ENCODE results near the gene CES5A.
"Not testable (repeated sequence)": the region's sequence is repeated elsewhere in the genome, so short reads cannot be mapped to it uniquely, and the experiment has no call there.

Gene CES5A

DNA sequence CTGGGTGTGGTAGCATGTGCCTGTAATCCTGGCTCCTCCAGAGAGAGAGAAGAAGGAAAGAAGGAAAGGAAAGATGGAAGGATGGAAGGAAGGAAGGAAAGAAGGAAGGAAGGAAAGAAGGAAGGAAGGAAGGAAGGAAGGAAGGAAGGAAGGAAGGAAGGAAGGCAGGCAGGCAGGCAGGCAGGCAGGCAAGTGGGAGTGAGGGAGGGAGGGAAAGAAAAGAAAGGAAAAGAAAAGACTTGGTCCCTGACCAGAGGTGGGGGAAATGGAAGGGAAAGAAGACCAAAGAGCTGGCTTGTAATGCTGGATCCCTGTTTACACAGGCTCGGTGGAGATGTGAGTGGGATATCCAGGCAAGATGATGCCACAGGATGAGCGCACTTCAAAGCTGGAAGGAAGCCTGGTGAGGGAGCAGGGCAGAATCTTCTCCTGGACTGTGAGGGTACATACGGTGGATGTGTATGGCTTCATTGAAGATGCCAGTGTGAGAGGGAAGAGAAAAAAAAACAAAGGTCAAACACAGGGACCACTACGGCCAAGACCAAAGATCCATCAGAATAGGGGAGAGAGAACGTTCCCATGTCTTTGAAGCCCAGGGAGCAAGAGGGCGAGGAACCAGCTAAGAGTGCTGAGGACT, 44.4 kb downstream of the CES5A start:
- no peak for DNase-seq (ENCODE audit: low read depth in 2 of 2)

DNA sequence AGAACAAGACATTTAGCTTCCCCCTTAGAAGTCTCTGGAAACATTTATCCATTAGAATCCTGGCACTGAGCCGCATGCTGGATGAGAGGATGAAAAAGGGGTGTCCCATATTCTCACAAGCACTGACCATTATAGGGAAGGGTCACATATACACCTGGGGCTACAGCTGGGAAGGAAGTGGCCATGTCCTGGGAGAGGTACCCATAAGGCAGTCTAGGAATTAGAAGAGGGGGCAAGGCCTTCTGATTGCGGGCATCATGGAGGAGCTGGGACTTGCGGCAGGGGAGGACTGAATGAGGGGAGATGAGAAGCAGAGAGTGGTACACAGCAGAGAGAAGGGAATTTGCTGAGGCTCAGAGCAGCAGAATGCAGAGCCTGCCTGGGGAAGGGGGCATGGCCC, 45.9 kb downstream of the CES5A start:
- not testable (repeated sequence) for DNase-seq (ENCODE audit: low read depth in 2 of 2)

DNA sequence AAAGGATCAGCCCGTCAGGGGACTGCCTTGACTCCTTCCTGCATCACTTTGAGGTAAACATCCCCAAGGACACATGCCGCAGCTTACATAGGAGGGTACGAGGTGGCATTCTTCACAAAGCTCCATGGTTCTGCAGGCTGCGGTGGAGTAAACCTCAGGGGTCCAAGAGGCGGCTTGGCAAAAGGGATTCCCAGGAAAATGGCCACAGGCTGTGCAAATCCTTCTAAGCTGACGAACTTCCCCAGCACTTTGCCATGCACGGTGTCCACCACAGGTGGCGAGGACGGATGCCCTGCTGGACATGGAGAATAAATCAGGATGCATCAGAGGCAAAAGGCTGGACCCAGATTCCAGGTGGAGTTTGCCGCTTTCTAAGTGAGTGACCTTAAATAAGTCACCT, 46.5 kb downstream of the CES5A start:
- DNase-seq (ENCODE audit: low read depth in 2 of 2) = no peak

DNA sequence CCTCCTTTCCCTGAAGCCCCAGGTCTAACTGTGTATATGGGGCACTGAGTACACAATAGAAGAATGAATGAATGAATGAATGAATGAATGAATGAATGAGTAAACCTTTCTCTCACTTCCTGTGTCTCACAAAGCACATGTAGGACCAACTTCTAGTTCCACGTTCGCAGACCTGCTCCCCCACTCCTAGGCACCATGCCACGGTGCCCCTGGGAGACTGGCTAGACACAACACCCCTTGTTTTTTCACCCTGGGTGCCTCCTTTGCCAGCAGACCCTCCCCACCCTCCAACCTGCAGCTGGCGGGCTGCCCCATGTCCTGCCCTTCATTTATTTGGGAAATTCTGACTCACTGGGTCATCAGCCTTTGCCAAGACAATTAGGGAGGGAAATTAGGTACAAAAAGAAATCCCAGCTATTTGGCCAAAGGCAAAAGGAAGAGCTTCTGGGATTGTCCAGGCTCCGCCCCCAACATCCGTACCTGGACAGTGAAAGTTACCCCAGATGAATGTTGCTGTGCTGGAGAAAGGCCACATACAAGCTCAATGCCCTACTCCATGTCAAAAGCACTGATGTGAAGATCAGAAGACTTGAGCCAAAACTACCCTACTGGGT, 50.0 kb downstream of the CES5A start:
- no peak for DNase-seq (ENCODE audit: low read depth in 2 of 2)

DNA sequence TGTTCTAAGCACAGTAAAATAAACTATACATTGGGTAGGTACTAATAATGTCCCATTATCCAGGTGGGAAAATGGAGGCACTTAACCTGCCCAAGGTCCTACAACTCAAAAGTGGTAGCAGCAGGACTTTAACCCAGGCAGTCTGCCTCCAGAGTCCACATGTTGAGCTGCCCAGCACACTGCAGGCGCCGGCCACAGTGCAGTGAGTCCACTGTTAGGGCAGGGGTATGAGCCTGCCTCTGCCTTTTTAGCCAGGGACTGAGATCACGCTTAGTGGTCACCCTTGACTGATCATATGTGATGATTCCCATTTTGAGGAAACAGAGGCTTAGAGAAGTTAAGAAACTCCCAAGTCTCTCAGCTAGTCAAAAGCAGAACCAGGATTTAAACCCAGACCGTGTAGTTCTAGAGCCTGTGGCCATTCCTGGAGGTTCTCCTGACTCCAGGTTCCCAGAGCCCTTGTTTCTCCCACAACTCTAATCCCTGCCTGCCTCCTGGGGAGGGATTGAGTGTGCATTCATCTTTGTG, 50.6 kb downstream of the CES5A start:
- DNase-seq (ENCODE audit: low read depth in 2 of 2) = no peak

DNA sequence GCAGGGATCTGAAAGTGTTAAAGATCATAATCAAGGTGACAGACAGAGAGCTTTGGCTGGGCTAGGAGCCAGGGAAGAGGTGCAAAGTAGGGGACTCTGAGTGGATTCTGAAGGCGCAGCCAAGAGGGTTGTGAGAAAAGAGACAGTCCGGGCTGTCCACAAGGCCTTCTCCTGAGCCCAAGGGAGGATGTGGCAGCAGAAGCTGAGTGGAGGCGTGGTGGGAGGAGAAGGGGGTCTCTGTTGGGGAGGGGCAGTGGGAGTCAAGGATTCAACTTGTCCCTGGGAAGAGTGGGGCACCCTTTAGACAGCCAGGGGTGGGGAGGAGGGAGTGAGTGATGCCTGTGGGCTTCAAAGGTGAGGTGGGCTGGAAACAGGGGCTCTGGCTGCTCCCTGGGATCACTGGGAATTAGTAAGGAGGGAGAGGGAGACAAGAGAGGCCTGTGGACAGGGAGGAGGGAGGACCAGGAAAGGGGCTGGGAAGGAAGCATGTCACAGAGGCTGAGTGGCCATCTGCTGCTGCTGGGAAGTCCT, 52.8 kb downstream of the CES5A start:
- DNase-seq (ENCODE audit: low read depth in 2 of 2) = no peak

DNA sequence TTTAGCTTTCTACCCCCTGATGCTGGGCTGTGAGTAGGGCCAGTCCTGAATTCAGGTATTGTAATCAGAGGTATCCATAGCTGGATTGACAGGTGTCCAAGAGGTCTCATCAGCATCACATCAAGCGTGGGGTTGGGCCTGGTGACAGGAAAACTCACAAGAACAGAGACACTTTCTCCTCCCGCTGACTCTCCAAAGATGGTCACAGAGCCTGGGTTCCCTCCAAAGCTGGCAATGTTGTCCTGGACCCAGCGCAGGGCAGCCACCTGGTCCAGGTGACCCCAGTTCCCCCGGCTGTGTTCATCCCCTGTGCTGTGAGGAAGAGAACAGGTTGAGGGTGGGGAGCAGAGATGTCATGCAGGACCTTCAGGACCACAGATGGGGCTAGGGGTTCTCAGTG, 54.0 kb downstream of the CES5A start:
- DNase-seq (ENCODE audit: low read depth in 2 of 2) = no peak

DNA sequence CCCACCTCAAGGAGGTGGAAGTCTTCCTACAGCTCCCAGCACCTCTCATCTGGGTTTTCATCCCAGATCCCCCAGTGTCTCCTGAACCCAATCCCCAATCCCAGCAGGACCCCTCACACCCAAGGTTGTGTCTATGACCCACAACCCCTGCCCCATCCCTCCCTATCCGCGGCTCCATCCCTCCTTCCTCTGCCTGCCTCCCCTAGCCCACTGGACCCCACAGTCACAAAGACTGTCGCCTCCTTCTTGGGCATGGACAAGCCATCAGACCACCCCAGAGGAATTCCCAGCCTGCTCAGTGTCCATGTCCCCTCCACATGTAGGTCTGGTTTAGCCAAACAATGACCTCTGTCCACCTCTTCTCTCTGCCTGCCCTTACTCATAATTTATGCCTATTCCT, 54.6 kb downstream of the CES5A start:
- DNase-seq (ENCODE audit: low read depth in 2 of 2) = no peak

DNA sequence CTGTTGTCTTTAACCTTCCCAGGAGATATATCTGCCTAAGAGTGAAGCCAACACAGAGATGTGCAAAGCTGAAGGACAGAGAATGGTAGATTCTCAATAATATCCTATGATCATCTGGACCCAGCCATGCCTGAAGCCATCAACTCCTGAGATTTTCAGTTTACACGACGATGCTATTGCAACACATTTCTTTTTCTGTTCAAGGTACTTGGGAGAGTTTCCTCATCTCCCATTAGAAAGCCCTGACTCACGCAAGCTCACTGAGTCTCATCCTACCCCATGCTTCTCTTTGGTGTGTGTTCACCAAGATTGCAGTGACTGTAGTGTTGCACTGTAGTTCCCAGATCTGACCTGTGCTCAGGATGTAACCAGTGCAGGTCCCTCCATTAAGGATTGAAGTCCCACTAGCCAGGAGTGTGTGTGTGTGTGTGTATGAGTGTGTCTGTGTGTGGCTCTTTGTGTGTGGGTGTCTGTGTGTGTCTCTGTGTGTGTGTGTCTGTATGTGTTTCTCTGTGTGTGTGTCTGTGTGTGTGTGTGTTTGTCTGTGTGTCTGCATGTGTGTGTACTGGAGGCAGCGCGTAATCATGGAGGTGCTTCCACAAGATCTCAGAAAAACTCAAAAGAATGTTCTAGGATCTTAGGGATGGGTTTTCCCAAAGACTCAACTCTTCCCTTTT, 57.8 kb downstream of the CES5A start:
- DNase-seq (ENCODE audit: low read depth in 2 of 2) = no peak

DNA sequence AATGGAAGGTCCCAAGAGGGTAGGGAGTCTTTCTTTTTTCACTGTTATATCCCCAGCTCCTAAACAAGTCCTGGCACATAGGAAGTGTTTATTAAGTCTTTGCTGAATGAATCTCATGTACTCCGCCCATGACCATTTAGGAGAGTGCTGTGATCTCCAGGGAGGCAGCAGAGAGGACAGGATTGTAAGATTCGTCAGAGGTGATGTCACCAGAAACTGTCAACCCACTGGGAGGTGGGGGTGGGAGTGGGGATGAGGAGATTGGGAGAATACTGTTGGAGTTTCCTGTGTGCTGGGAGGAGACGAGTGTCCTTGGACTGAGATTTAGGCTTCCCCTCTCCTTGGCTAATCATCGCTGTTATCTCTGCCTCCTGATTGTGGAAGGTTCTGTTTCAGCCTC, 59.0 kb downstream of the CES5A start:
- DNase-seq (ENCODE audit: low read depth in 2 of 2) = not testable (repeated sequence)

DNA sequence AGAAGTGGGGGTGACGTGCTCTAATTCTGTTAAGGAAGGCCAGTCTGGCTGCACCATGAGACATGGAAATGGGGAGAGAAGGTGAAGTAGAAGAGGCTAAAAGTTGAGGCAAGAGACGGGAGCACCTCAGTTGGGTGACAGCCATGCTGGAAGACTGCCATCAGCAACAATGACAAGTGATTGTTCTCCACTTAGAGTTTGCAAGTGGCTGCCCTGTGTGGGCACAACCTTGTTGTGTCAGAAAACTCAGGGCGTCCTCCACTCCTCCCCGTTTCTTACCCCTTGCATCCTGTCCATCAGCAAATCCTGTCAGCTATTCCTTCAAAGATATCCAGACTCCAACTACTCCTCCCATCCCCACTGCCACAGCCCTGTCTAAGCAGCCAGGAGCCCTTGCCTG, 59.9 kb downstream of the CES5A start:
- no peak for DNase-seq (ENCODE audit: low read depth in 2 of 2)

DNA sequence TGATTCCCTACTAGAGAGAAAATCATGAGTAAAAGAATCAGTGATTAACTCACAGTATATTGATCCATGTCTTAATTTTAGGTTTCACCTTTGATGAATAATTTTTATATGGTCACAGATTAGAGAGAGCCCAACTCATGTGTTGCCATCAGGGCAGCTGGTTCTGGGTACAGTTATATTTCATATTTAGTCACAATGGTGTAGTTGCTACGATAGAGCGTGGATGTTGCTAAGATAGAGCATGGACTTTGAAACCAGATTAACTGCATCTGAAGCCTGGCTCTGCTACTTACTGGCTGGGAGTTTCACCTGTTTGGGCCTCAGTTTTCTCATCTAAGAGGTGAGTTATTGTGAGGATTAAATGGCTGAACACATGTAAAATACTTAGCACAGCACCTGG, 61.0 kb downstream of the CES5A start:
- DNase-seq (ENCODE audit: low read depth in 2 of 2) = not testable (repeated sequence)

DNA sequence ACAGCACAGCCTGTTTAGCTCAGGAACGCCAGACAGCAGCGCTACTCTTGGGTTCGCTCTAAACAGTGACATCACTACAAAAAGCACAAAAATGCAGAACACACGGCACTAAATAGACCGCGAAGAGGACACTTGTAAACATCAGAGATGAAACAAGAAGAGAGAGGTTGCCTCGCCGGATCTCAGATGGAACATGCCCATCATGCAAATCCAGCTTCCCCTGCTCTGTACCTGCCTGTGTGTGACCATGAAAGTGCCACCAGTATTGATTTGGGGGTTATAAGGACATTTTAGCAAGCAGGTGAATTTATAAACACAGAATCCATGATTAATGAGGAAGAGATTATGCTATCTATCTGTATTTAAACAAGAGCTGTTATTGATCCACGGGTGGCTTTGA, 61.4 kb downstream of the CES5A start:
- not testable (repeated sequence) for DNase-seq (ENCODE audit: low read depth in 2 of 2)

DNA sequence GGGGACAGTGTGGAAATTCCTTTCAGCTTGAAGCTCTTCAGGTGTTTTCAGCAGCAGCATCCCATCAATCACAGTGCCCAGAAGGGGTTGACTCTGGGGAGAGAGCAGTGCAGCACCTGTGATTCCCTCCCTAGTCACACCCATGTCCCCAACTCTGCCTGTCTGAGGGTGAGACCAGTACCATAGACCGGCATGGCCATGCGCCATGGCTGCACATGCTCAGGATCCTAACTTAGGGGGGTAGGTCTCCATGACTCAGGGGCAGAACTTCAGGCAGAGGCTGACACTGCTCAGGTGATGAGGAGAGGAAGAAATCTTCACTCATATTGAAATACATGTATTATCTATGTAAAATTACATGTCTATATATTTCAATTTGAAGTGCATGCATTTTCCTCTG, 62.2 kb downstream of the CES5A start:
- DNase-seq (ENCODE audit: low read depth in 2 of 2) = no peak

DNA sequence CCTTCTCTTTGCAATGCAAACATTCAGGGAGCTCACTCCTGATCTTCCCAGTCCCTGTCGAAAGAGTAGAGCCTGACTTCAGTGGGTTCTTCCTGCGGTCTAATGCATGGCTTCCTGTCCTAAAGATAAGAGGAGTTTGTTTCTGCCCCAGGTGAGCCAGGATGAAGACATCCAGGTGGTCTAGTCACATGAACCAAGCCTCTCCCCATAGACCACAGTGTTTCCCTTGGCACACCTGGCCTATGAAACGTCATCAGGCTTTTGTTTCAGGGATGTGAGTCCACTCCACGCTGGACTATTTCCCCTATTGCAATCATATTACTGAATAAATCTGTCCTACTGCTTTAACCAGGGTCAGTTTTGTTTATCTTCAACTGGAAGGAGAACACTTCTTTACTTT, 63.4 kb downstream of the CES5A start:
- no peak for DNase-seq (ENCODE audit: low read depth in 2 of 2)

DNA sequence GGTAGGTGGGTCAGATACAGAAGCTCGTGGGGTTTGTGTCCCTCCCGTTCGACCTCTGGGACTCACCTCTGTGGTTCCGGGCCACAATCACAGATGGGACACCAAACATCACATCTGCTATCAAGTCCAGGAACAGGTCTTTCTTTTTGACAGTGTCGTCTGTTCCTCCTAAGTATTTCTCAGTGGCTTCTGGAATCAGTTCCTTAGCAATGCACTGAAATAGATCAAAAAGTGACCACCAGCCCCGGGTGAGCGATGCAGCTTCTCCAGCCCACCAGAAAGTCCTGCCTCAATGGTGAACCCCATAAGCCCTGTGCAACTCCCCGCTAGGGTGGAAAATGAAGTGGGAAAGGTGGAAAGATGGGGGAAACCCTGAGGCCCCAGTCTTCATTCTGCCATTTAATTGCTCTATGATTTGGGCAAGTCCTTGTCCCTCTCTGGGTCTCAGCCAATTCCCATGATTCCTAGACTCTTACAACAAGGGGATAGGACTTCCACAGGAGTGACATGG, 64.7 kb downstream of the CES5A start:
- no peak for DNase-seq (ENCODE audit: low read depth in 2 of 2)

DNA sequence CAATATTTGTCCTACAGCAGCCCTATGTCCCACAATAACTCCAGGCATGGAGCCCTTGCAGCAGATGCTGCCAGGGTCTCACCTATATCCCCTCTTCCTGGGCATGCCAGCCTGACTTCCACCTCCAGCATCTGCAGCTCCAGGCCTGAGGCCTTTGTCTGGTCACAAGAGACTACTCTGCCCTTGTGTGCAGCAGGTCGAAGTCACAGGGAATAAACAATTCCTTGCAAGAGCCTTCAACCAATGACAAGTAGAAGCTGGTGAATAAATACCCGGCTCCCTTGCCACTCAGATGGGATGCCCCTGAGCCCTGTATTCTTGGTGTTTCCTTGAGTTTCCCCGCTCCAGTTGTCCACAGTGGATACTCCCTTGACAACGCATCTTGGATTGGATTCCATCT, 65.3 kb downstream of the CES5A start:
- no peak for DNase-seq (ENCODE audit: low read depth in 2 of 2)

DNA sequence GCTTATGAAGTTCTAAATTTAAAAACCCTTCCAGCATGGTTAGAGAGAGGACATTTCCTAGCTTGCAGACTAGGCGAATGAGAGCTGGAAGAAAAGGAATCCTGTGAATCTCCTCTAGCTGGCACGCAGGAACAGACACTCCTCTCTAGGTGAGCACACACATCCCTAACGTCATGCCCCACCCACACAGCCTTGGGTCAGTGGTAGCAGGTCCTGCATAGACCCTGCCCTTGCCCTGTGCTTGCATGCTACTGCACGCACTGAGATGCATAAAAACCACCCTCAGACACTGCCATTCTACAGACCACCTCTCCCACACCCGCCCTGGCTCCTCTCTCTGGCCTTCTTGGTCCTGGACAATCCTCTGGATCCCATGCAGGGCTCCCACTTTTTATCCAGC, 65.8 kb downstream of the CES5A start:
- DNase-seq (ENCODE audit: low read depth in 2 of 2) = no peak

DNA sequence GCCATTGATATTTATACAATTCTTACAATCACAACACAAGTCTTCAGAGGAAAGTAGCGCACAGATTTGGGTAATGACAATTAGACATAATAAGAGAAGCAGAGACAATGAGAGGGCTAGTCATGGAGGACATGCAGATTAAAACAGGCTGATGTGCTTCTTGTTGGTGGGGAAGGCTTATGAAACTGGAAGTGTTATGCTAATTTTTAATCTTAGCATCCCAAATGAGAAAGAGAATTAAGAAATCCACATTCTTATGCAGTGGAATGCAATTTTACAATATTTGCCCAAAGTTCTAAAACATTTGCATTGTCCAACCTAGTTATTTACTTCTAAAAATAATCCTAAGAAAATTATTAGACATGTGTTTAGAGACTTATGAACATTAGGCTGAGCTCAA, 66.9 kb downstream of the CES5A start:
- not testable (repeated sequence) for DNase-seq (ENCODE audit: low read depth in 2 of 2)

DNA sequence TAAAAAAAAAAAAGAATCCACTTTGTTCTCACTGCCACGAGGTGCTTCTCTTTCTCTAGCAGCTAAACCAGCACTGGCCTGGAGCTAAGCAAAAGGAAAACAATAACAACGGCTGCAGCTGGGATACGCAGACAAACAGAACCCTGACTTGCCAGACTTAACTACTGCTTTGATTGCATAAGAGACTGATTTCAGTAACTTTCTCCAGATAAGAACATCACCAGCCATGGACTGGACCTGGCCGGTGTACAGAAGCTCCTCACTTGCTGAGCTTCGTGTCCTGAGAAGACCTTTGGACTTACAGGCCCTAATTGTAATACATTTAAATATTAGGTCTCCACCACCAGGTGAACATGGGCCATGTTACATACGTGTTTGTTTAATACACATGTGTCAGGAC, 70.1 kb downstream of the CES5A start:
- DNase-seq (ENCODE audit: low read depth in 2 of 2) = not testable (repeated sequence)

DNA sequence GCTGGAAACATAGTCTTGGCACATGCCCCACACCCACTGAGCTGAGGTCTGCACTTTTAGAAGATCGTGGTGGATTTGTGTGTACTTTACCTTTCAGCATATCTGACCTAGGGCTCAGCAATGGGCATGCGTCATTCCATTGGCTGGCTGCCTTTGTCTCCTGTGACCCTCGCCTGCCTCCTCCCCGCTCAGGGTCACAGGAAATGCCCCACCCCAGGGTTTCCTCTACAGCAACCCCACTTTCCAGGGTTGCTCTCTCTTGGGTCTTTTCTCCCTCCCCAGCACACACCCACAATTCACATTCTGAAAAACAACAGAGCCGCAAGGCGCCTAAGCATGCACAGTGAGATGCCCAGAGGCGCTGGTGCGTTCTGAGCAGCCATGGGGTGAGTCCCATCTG, 71.5 kb downstream of the CES5A start:
- not testable (repeated sequence) for DNase-seq (ENCODE audit: low read depth in 2 of 2)

All from stimulated activated CD8-positive, alpha-beta memory T cell treated with anti-CD3 and anti-CD28 coated beads, Interleukin-2, amount 100 ng/mL, for 1 hour (primary cell).